Neural cell (in vitro differentiated cells): ENCODE data around the gene EEIG1. TPM values are rescaled to one million over a fixed set of nuclear protein-coding genes. Genes with fewer than 3 reads are reported as not detected.

Source experiments
- H2AFZ ChIP-seq: fragments of 200-600, 300-800 bp; sonication (generic), shearing (Covaris generic); 2 replicates; pipeline ENCODE4 v1.6.0; 2014; ENCODE audit warnings: low read depth, mild to moderate bottlenecking, antibody characterized with exemption, low read length, moderate library complexity
- H3F3A ChIP-seq: fragments of 200-600 bp; shearing (Covaris generic); 2 replicates; pipeline ENCODE4 v1.6.1; 2016; ENCODE audit warnings: mild to moderate bottlenecking, moderate library complexity, mixed read lengths, antibody characterized with exemption, low read length; ENCODE audit not compliant: insufficient read depth, poor library complexity, severe bottlenecking
- H3K27ac ChIP-seq: fragments of 200-600, 300-800 bp; sonication (generic), shearing (Covaris generic); 2 replicates; pipeline ENCODE4 v1.5.1; 2014; ENCODE audit warnings: mild to moderate bottlenecking, low read length, moderate library complexity
- H3K27me3 ChIP-seq: fragments of 300-800, 200-600 bp; sonication (generic), shearing (Covaris generic); 2 replicates; pipeline ENCODE4 v1.6.0; 2014; ENCODE audit warnings: mild to moderate bottlenecking, low read depth, low read length, moderate library complexity; ENCODE audit not compliant: insufficient read depth
- H3K36me3 ChIP-seq: fragments of 300-800, 200-600 bp; sonication (generic), shearing (Covaris generic); 2 replicates; pipeline ENCODE4 v1.5.1; 2014; ENCODE audit warnings: mild to moderate bottlenecking, antibody characterized with exemption, low read length, moderate library complexity; ENCODE audit not compliant: insufficient read depth
- H3K4me2 ChIP-seq: fragments of 300-800, 200-600 bp; sonication (generic), shearing (Covaris generic); 2 replicates; pipeline ENCODE4 v1.6.0; 2014; ENCODE audit warnings: mild to moderate bottlenecking, low read length
- H3K4me3 ChIP-seq: fragments of 300-800, 200-600 bp; sonication (generic), shearing (Covaris generic); 2 replicates; pipeline ENCODE4 v1.5.1; 2014; ENCODE audit warnings: mild to moderate bottlenecking, low read length, moderate library complexity
- H3K79me2 ChIP-seq: fragments of 200-600 bp; shearing (Covaris generic); replicated peaks from 2 replicates; pipeline ENCODE4 v1.6.0; 2014; ENCODE audit warnings: mild to moderate bottlenecking, low read length, moderate library complexity; ENCODE audit not compliant: insufficient read depth
- H3K9ac ChIP-seq: fragments of 300-800, 200-600 bp; sonication (generic), shearing (Covaris generic); 2 replicates; pipeline ENCODE4 v1.6.1; 2016; ENCODE audit warnings: mild to moderate bottlenecking, low read length, mixed read lengths
- H3K9me2 ChIP-seq: fragments of 200-600 bp; shearing (Covaris generic); 2 replicates; pipeline ENCODE4 v1.6.1; 2016; ENCODE audit warnings: mild to moderate bottlenecking, low read length, mixed read lengths; ENCODE audit not compliant: insufficient read depth
- H3K9me3 ChIP-seq: fragments of 200-600, 300-800 bp; sonication (generic), shearing (Covaris generic); 2 replicates; pipeline ENCODE4 v1.6.1; 2016; ENCODE audit warnings: mild to moderate bottlenecking, mixed run types, low read length, moderate library complexity, mixed read lengths
- H4K20me1 ChIP-seq: fragments of 200-600 bp; shearing (Covaris generic); 2 replicates; pipeline ENCODE4 v1.6.1; 2016; ENCODE audit warnings: mild to moderate bottlenecking, mixed run types; ENCODE audit not compliant: insufficient read depth
- EP300 ChIP-seq: fragments of 450-650 bp; conservative IDR thresholded peaks from 2 replicates; pipeline ENCODE4 v1.6.1; 2014; ENCODE audit warnings: antibody characterized with exemption, mild to moderate bottlenecking, moderate library complexity; ENCODE audit not compliant: poor library complexity, severe bottlenecking
- EZH2 ChIP-seq: fragments of 200-600, 300-800 bp; shearing (Covaris generic), sonication (generic); IDR thresholded peaks from 2 replicates; pipeline ENCODE4 v1.6.1; 2014; ENCODE audit warnings: antibody characterized with exemption, low read length, borderline replicate concordance, mild to moderate bottlenecking; ENCODE audit not compliant: insufficient read depth, poor library complexity, severe bottlenecking
- MXI1 ChIP-seq: fragments of 450-650 bp; conservative IDR thresholded peaks from 2 replicates; pipeline ENCODE4 v1.6.1; 2014; ENCODE audit warnings: antibody characterized with exemption, mild to moderate bottlenecking; ENCODE audit not compliant: poor library complexity, severe bottlenecking
- POLR2AphosphoS5 ChIP-seq: IDR thresholded peaks from 2 replicates; pipeline ENCODE4 v1.6.1; 2012
- RAD21 ChIP-seq: fragments of 450-650 bp; conservative IDR thresholded peaks from 2 replicates; pipeline ENCODE4 v1.6.1; 2014; ENCODE audit warnings: antibody characterized with exemption, mild to moderate bottlenecking, moderate library complexity
- REST ChIP-seq: IDR thresholded peaks from 2 replicates; pipeline ENCODE4 v1.6.1; 2012; ENCODE audit warnings: borderline replicate concordance
- SMC3 ChIP-seq: fragments of 450-650 bp; conservative IDR thresholded peaks from 2 replicates; pipeline ENCODE4 v1.6.1; 2014; ENCODE audit warnings: antibody characterized with exemption, mild to moderate bottlenecking, moderate library complexity; ENCODE audit not compliant: poor library complexity
- TAF1 ChIP-seq: IDR thresholded peaks from 2 replicates; pipeline ENCODE4 v1.6.1; 2012; ENCODE audit warnings: low read depth
- polyA plus RNA-seq: library from polyadenylated mRNA; depleted of rRNA; stranded (reverse); fragments of >200 nt; gene quantifications from 2 replicates; pipeline ENCODE4 v1.2.3, GENCODE V29; 2014
- TF ChIP-seq, protein P1 (sequence below): fragments of 450-650 bp; IDR thresholded peaks from 2 replicates; pipeline ENCODE4 v1.5.1; 2014; ENCODE audit warnings: antibody characterized with exemption, mild to moderate bottlenecking, moderate library complexity; ENCODE audit not compliant: poor library complexity, severe bottlenecking

The EEIG1 gene
- polyA plus RNA-seq, 1 donor from 2014 or later = 6.7 TPM

DNA sequence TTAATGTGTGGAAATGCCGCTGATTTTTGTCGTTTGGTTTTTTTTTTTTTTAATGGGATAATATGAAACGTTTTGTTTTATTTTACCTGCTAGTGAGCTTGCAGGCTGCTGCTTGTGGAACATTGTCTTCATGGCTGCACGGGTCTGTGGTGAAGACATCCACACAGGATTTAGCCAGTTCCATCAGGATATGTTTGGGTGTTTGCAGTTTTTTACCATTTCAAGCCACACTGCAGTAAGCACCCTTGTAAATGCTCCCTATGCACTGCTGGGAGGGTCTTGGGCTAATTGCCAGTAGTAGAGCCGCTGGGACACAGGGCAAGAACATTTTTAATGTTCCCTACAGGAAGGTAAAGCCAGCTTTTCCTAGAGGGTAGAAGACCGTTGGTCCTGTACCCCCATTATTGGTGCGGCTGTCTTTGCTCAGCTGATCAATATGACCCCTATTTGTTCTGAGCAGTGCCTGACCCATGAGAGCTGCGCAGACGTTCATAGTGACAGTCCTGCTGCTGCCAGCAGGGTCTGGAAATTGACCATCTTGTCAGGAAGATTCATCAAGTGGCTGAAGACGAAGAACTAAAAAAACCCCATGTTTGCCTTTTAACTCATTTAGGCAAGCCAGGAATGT, 20.5 kb upstream of the EEIG1 start:
- TF ChIP-seq MXI1 = no peak
- no peak for TF ChIP-seq SMC3
- TF ChIP-seq EP300 = no peak
- TF ChIP-seq TAF1 = no peak
- TF ChIP-seq RAD21 = no peak
- TF ChIP-seq, protein P1, sequence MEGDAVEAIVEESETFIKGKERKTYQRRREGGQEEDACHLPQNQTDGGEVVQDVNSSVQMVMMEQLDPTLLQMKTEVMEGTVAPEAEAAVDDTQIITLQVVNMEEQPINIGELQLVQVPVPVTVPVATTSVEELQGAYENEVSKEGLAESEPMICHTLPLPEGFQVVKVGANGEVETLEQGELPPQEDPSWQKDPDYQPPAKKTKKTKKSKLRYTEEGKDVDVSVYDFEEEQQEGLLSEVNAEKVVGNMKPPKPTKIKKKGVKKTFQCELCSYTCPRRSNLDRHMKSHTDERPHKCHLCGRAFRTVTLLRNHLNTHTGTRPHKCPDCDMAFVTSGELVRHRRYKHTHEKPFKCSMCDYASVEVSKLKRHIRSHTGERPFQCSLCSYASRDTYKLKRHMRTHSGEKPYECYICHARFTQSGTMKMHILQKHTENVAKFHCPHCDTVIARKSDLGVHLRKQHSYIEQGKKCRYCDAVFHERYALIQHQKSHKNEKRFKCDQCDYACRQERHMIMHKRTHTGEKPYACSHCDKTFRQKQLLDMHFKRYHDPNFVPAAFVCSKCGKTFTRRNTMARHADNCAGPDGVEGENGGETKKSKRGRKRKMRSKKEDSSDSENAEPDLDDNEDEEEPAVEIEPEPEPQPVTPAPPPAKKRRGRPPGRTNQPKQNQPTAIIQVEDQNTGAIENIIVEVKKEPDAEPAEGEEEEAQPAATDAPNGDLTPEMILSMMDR = no peak
- no peak for TF ChIP-seq POLR2AphosphoS5
- TF ChIP-seq REST = no peak
- no peak for TF ChIP-seq EZH2

GRCh38 chr9:127999461-127999860, 18.7 kb upstream of the EEIG1 start:
- Histone ChIP-seq H4K20me1 (no peaks in the 10 kb centered on the region), H3K27me3 (no peaks in the 10 kb centered on the region), H3K79me2 (no peaks in the 10 kb centered on the region), H3K9me3 (no peaks in the 10 kb centered on the region), H3K36me3 (no peaks in the 10 kb centered on the region), H3K9me2 (no peaks in the 10 kb centered on the region), H3K4me3 (no peak overlapping the region), H3K9ac (no peak overlapping the region), H3K4me2 (no peak overlapping the region), H3K27ac (no peak overlapping the region), H2AFZ (no peak overlapping the region), H3F3A (no peaks in the 10 kb centered on the region)
- TF ChIP-seq EZH2 (no peak), SMC3 (no peak), EP300 (no peak), REST (no peak), POLR2AphosphoS5 (no peak), RAD21 (no peak), MXI1 (no peak), TAF1 (no peak)
- TF ChIP-seq, protein P1 = no peak

More for the DNA sequence above, 20.5 kb upstream of the EEIG1 start:
- no peaks in the 10 kb centered on the region for H3K9me3 ChIP-seq
- no peak overlapping the region for H3K27ac ChIP-seq
- H3K27me3 ChIP-seq = no peaks in the 10 kb centered on the region
- no peaks in the 10 kb centered on the region for H3K79me2 ChIP-seq
- no peaks in the 10 kb centered on the region for H3K36me3 ChIP-seq
- H3K4me3 ChIP-seq = no peak overlapping the region
- H2AFZ ChIP-seq = no peak overlapping the region
- no peaks in the 10 kb centered on the region for H4K20me1 ChIP-seq
- H3F3A ChIP-seq = no peaks in the 10 kb centered on the region
- no peaks in the 10 kb centered on the region for H3K9me2 ChIP-seq
- no peak overlapping the region for H3K9ac ChIP-seq
- H3K4me2 ChIP-seq = no peak overlapping the region
